SK-N-SH treated with all-trans-retinoic acid at 6 μM for 48 hours (cell line): ENCODE measurements around the gene FANCM.

Source experiments
- ZFP3 ChIP-seq: fragments of 250-450 bp; sonication (Bioruptor Pico); IDR thresholded peaks from 2 replicates; pipeline ENCODE4 v1.5.0; 2020; ENCODE audit warnings: mild to moderate bottlenecking, moderate library complexity
- ZFP30 ChIP-seq: fragments of 450-650 bp; formaldehyde crosslinking; IDR thresholded peaks from 2 replicates; pipeline ENCODE4 v1.5.0; 2022; ENCODE audit warnings: mild to moderate bottlenecking, moderate library complexity

GRCh38 chr14:45135659-45136395 is at the start of gene FANCM:
- TF ChIP-seq ZFP30 (CRISPR knock-in tag) (no peak), ZFP3 (no peak)
